ENCODE measurements around the gene DCP2. TPM values are rescaled to one million over a fixed set of nuclear protein-coding genes. Genes with fewer than 3 reads are reported as not detected.

Gene DCP2
- total RNA-seq, 3 donors from 2014 or later, result 26.2 to 67.0 (median 43.9) TPM

- Histone ChIP-seq H3K27me3 (no peaks in the 10 kb centered on the region), H3K4me1 (no peaks in the 10 kb centered on the region), H3K4me3 (no peak overlapping the region), H3K27ac (no peak overlapping the region), H3K36me3 (no peaks in the 10 kb centered on the region), H3K9me3 (no peaks in the 10 kb centered on the region)
- no peak for DNase-seq (ENCODE audit: low spot score in 2 of 2)
- intact Hi-C loops (cut with DNase I; ENCODE audit: low total_unique reads), result no loop called here
- no peak for TF ChIP-seq POLR2A (IDR thresholded peaks at IDR 0.05)
- no peak for TF ChIP-seq CTCF (IDR thresholded peaks at IDR 0.05)
- TF ChIP-seq POLR2AphosphoS5 (IDR thresholded peaks at IDR 0.05), result no peak
Measured at GRCh38 chr5:113044776-113045465, 68.3 kb downstream of the DCP2 start.

- intact Hi-C loops (cut with DNase I; ENCODE audit: low total_unique reads), result no loop called here
- H3K36me3 ChIP-seq, result no peaks in the 10 kb centered on the region
- no peaks in the 10 kb centered on the region for H3K27me3 ChIP-seq
- no peaks in the 10 kb centered on the region for H3K9me3 ChIP-seq
- H3K4me1 ChIP-seq, result no peaks in the 10 kb centered on the region
- TF ChIP-seq CTCF (IDR thresholded peaks at IDR 0.05) (no peak), POLR2A (IDR thresholded peaks at IDR 0.05) (no peak), POLR2AphosphoS5 (IDR thresholded peaks at IDR 0.05) (no peak)
- no peak for DNase-seq (ENCODE audit: low spot score in 2 of 2)
- H3K4me3 ChIP-seq, result no peak overlapping the region
- H3K27ac ChIP-seq, result no peak overlapping the region
Measured at GRCh38 chr5:113047234-113047633, 70.6 kb downstream of the DCP2 start.

- Histone ChIP-seq H3K36me3 (no peaks in the 10 kb centered on the region), H3K27ac (no peak overlapping the region), H3K27me3 (no peaks in the 10 kb centered on the region), H3K4me3 (no peak overlapping the region), H3K9me3 (no peaks in the 10 kb centered on the region), H3K4me1 (no peaks in the 10 kb centered on the region)
- DNase-seq (ENCODE audit: low spot score in 2 of 2), result no peak
- no peak for TF ChIP-seq POLR2AphosphoS5 (IDR thresholded peaks at IDR 0.05)
- no peak for TF ChIP-seq CTCF (IDR thresholded peaks at IDR 0.05)
- no peak for TF ChIP-seq POLR2A (IDR thresholded peaks at IDR 0.05)
- intact Hi-C loops (cut with DNase I; ENCODE audit: low total_unique reads), result no loop called here
Measured at GRCh38 chr5:113047733-113048652, 71.4 kb downstream of the DCP2 start.

GRCh38 chr5:113048931-113049330, 72.3 kb downstream of the DCP2 start:
- no peaks in the 10 kb centered on the region for H3K9me3 ChIP-seq
- no peaks in the 10 kb centered on the region for H3K36me3 ChIP-seq
- TF ChIP-seq CTCF (IDR thresholded peaks at IDR 0.05) (no peak), POLR2AphosphoS5 (IDR thresholded peaks at IDR 0.05) (no peak), POLR2A (IDR thresholded peaks at IDR 0.05) (no peak)
- intact Hi-C loops (cut with DNase I; ENCODE audit: low total_unique reads), result no loop called here
- H3K27ac ChIP-seq, result no peak overlapping the region
- no peaks in the 10 kb centered on the region for H3K27me3 ChIP-seq
- no peaks in the 10 kb centered on the region for H3K4me1 ChIP-seq
- no peak for DNase-seq (ENCODE audit: low spot score in 2 of 2)
- no peak overlapping the region for H3K4me3 ChIP-seq

All from breast epithelium (tissue), 4 donors.